NOMO-1 treated with DMSO at 0.1 percent for 48 hours (cell line): Measurements from ENCODE around the gene ABCE1.

Experiments
- DNase-seq: peaks from one replicate; lab custom pipeline; 2025; ENCODE audit not compliant: unreplicated experiment; lab: John Stamatoyannopoulos, UW

Gene ABCE1

GRCh38 chr4:145176641-145177432, 78.7 kb downstream of the ABCE1 start:
- DNase-seq, result no peak

- DNase-seq, result no peak
These were observed 79.4 kb downstream of the ABCE1 start for GRCh38 chr4:145177511-145177905.

GRCh38 chr4:145177906-145178538, 79.9 kb downstream of the ABCE1 start:
- peak; percentile 76 for DNase-seq

GRCh38 chr4:145178740-145179280, 80.7 kb downstream of the ABCE1 start:
- no peak for DNase-seq
